CD4-positive, alpha-beta memory T cell (primary cell): ENCODE data around the gene VSTM4. TPM values are rescaled to one million over a fixed set of nuclear protein-coding genes. Genes with fewer than 3 reads are reported as not detected.

Experiments used
- CTCF ChIA-PET: fragments of 350-600 bp; sonication (Branson Sonifier 250); formaldehyde crosslinking; loops from one replicate; lab custom pipeline; 2021; ENCODE audit warnings: inconsistent platforms; ENCODE audit not compliant: partially characterized antibody; lab: Charles Lee
- POLR2A ChIA-PET: fragments of 350-600 bp; sonication (Branson Sonifier 250); formaldehyde crosslinking; loops from one replicate; lab custom pipeline; 2021; ENCODE audit not compliant: partially characterized antibody; lab: Charles Lee
- DNase-seq, 5 donors: peaks; one replicate each; pipeline versions ENCODE4 v3.0.0 to v3.0.0-alpha.2; 2020 to 2022; ENCODE audit warnings: mixed read lengths in 1 of 5
- H3K27ac ChIP-seq: one replicate; pipeline ENCODE4 v1.7.0; 2013; ENCODE audit warnings: low read depth, low read length
- H3K27me3 ChIP-seq: 2 replicates; pipeline ENCODE4 v1.7.0; 2013; ENCODE audit warnings: mild to moderate bottlenecking, low read length, moderate library complexity; ENCODE audit not compliant: insufficient read depth
- H3K36me3 ChIP-seq: 2 replicates; pipeline ENCODE4 v1.7.0; 2013; ENCODE audit warnings: mild to moderate bottlenecking, low read length, moderate library complexity; ENCODE audit not compliant: insufficient read depth
- H3K4me1 ChIP-seq: 2 replicates; pipeline ENCODE4 v1.7.0; 2013; ENCODE audit warnings: mild to moderate bottlenecking, low read length, moderate library complexity; ENCODE audit not compliant: insufficient read depth
- H3K4me3 ChIP-seq, 2 donors: one replicate each; pipeline ENCODE4 v1.7.0; 2013; ENCODE audit warnings: low read length in 2 of 2, mild to moderate bottlenecking in 1 of 2
- H3K9me3 ChIP-seq, 2 donors: one replicate each; pipeline ENCODE4 v1.7.0; 2013; ENCODE audit warnings: low read length in 2 of 2, control low read depth in 1 of 2; ENCODE audit not compliant: control insufficient read depth in 1 of 2
- H3K27ac Mint-ChIP-seq, 7 donors: one replicate each; pipeline ENCODE4 v1.8.0; 2020 to 2021; ENCODE audit warnings: mixed read lengths in 7 of 7, mild to moderate bottlenecking in 6 of 7, inconsistent platforms in 3 of 7, moderate library complexity in 3 of 7
- H3K27me3 Mint-ChIP-seq, 2 donors: one replicate each; pipeline ENCODE4 v1.8.0; 2020 to 2021; ENCODE audit warnings: mixed read lengths in 2 of 2
- H3K36me3 Mint-ChIP-seq, 2 donors: one replicate each; pipeline ENCODE4 v1.8.0; 2020 to 2021; ENCODE audit warnings: mixed read lengths in 2 of 2, inconsistent platforms in 1 of 2, mild to moderate bottlenecking in 1 of 2
- H3K4me1 Mint-ChIP-seq, 4 donors: one replicate each; pipeline ENCODE4 v1.8.0; 2020 to 2021; ENCODE audit warnings: mixed read lengths in 4 of 4, mild to moderate bottlenecking in 1 of 4
- H3K4me3 Mint-ChIP-seq, 8 donors: one replicate each; pipeline ENCODE4 v1.8.0; 2020 to 2021; ENCODE audit warnings: mixed read lengths in 8 of 8, mild to moderate bottlenecking in 7 of 8, moderate library complexity in 6 of 8, inconsistent platforms in 3 of 8
- H3K9me3 Mint-ChIP-seq, 8 donors: one replicate each; pipeline ENCODE4 v1.8.0; 2020 to 2021; ENCODE audit warnings: mixed read lengths in 8 of 8, mild to moderate bottlenecking in 5 of 8, inconsistent platforms in 3 of 8, moderate library complexity in 1 of 8
- intact Hi-C: fragments of 100-400 bp; cut with micrococcal nuclease; formaldehyde crosslinking; loops from one replicate; pipeline ENCODE4 v1.15.1; 2023
- polyA plus RNA-seq, 2 donors: library from polyadenylated mRNA; unstranded; fragments of 300-500 nt; fragmentation: Illumina TruSeq; gene quantifications; one replicate each; pipeline ENCODE4 v1.2.3, GENCODE V29; 2021
- total RNA-seq, 2 experiments: library from RNA; stranded (reverse); gene quantifications; one replicate each; pipeline ENCODE4 v1.2.3, GENCODE V29; 2021

The VSTM4 gene
- total and polyA plus RNA-seq, 4 experiments from 2014 or later, result not detected

GRCh38 chr10:49138361-49138891, 23.1 kb upstream of the VSTM4 start:
- Mint-ChIP-seq H3K4me3 (no peak overlapping the region), H3K27me3 (peaks cover 0 to 6% of the 10 kb centered on the region in 2 donors), H3K36me3 (no peaks in the 10 kb centered on the region), H3K27ac (no peak overlapping the region), H3K4me1 (peaks cover 0 to 5% (median 2%) of the 10 kb centered on the region in 4 donors), H3K9me3 (peaks cover 0 to 7% (median 0%) of the 10 kb centered on the region in 8 donors)
- POLR2A ChIA-PET, result no interaction called here
- Histone ChIP-seq H3K27ac (no peak overlapping the region), H3K27me3 (no peaks in the 10 kb centered on the region), H3K36me3 (no peaks in the 10 kb centered on the region), H3K9me3 (no peaks in the 10 kb centered on the region), H3K4me3 (no peak overlapping the region), H3K4me1 (no peaks in the 10 kb centered on the region)
- intact Hi-C loops, result no loop called here
- CTCF ChIA-PET, result no interaction called here
- DNase-seq, result no peak

GRCh38 chr10:49136525-49136924, 21.2 kb upstream of the VSTM4 start:
- Mint-ChIP-seq H3K27ac (no peak overlapping the region), H3K36me3 (no peaks in the 10 kb centered on the region), H3K4me3 (no peak overlapping the region), H3K27me3 (peaks cover 0 to 8% of the 10 kb centered on the region in 2 donors), H3K4me1 (peaks cover 0 to 5% (median 2%) of the 10 kb centered on the region in 4 donors), H3K9me3 (peaks cover 0 to 7% (median 0%) of the 10 kb centered on the region in 8 donors)
- no peak for DNase-seq
- ChIA-PET POLR2A (no interaction called here), CTCF (interaction anchor here (0.9 to 1.5 kb wide), 2 partner anchors 9 to 27 kb away, joined by 3 read pairs; no protein-coding TSS in a partner anchor)
- Histone ChIP-seq H3K27ac (no peak overlapping the region), H3K4me1 (no peaks in the 10 kb centered on the region), H3K9me3 (no peaks in the 10 kb centered on the region), H3K4me3 (no peak overlapping the region), H3K36me3 (no peaks in the 10 kb centered on the region), H3K27me3 (no peaks in the 10 kb centered on the region)
- intact Hi-C loops, result no loop called here

GRCh38 chr10:49135575-49136313, 20.4 kb upstream of the VSTM4 start:
- peak overlapping the region in 1 of 8 donors; percentile 43 for H3K4me3 Mint-ChIP-seq
- H3K27me3 ChIP-seq, result no peaks in the 10 kb centered on the region
- no peak overlapping the region for H3K27ac Mint-ChIP-seq
- H3K4me1 ChIP-seq, result no peaks in the 10 kb centered on the region
- no peaks in the 10 kb centered on the region for H3K9me3 ChIP-seq
- peaks cover 0 to 5% (median 2%) of the 10 kb centered on the region in 4 donors for H3K4me1 Mint-ChIP-seq
- peaks cover 0 to 8% of the 10 kb centered on the region in 2 donors for H3K27me3 Mint-ChIP-seq
- ChIA-PET POLR2A (no interaction called here), CTCF (interaction anchor here (0.9 to 1.5 kb wide), 2 partner anchors 10 to 28 kb away, joined by 3 read pairs; no protein-coding TSS in a partner anchor)
- no peaks in the 10 kb centered on the region for H3K36me3 Mint-ChIP-seq
- intact Hi-C loops, result no loop called here
- peaks cover 0 to 7% (median 0%) of the 10 kb centered on the region in 8 donors for H3K9me3 Mint-ChIP-seq
- no peak overlapping the region for H3K4me3 ChIP-seq
- no peak for DNase-seq
- H3K36me3 ChIP-seq, result no peaks in the 10 kb centered on the region
- H3K27ac ChIP-seq, result no peak overlapping the region

GRCh38 chr10:49134327-49134726, 19.0 kb upstream of the VSTM4 start:
- intact Hi-C loops, result no loop called here
- Mint-ChIP-seq H3K4me1 (peaks cover 0 to 5% (median 2%) of the 10 kb centered on the region in 4 donors), H3K4me3 (no peak overlapping the region), H3K36me3 (no peaks in the 10 kb centered on the region), H3K27ac (no peak overlapping the region), H3K27me3 (peaks cover 4 to 8% of the 10 kb centered on the region in 2 donors), H3K9me3 (peaks cover 0 to 7% (median under 1%) of the 10 kb centered on the region in 8 donors)
- H3K4me1 ChIP-seq, result no peaks in the 10 kb centered on the region
- ChIA-PET CTCF (no interaction called here), POLR2A (no interaction called here)
- DNase-seq, result no peak
- no peak overlapping the region for H3K4me3 ChIP-seq
- H3K27me3 ChIP-seq, result no peaks in the 10 kb centered on the region
- no peak overlapping the region for H3K27ac ChIP-seq
- H3K9me3 ChIP-seq, result no peaks in the 10 kb centered on the region
- no peaks in the 10 kb centered on the region for H3K36me3 ChIP-seq

- no peak for DNase-seq
- Mint-ChIP-seq H3K27me3 (peaks cover 8% of the 10 kb centered on the region in 2 donors), H3K9me3 (peaks cover 0 to 7% (median 1%) of the 10 kb centered on the region in 8 donors), H3K36me3 (no peaks in the 10 kb centered on the region), H3K4me3 (no peak within 1 kb of the TSS), H3K27ac (no peak within 1 kb of the TSS), H3K4me1 (peaks cover 0 to 5% (median 2%) of the 10 kb centered on the region in 4 donors)
- Histone ChIP-seq H3K4me1 (no peaks in the 10 kb centered on the region), H3K27ac (no peak within 1 kb of the TSS), H3K36me3 (no peaks in the 10 kb centered on the region), H3K4me3 (no peak within 1 kb of the TSS), H3K27me3 (no peaks in the 10 kb centered on the region), H3K9me3 (no peaks in the 10 kb centered on the region)
- ChIA-PET POLR2A (no interaction called here), CTCF (no interaction called here)
- intact Hi-C loops, result no loop called here
These were observed 18.5 kb upstream of the VSTM4 start, which contains the start of gene FAM170B for GRCh38 chr10:49133706-49134248. Gene FAM170B, minus strand, starts transcription at chr10:49134021. Its CDS starts 103 bp downstream, at chr10:49133918.

- CTCF ChIA-PET, result no interaction called here
- no peak overlapping the region for H3K4me3 Mint-ChIP-seq
- peaks cover 0 to 5% (median 2%) of the 10 kb centered on the region in 4 donors for H3K4me1 Mint-ChIP-seq
- no peak overlapping the region for H3K27ac Mint-ChIP-seq
- POLR2A ChIA-PET, result no interaction called here
- DNase-seq, result no peak
- no peaks in the 10 kb centered on the region for H3K4me1 ChIP-seq
- H3K9me3 Mint-ChIP-seq, result peaks cover 0 to 15% (median 3%) of the 10 kb centered on the region in 8 donors
- no peaks in the 10 kb centered on the region for H3K36me3 Mint-ChIP-seq
- no peaks in the 10 kb centered on the region for H3K27me3 ChIP-seq
- peaks cover 12 to 13% of the 10 kb centered on the region in 2 donors for H3K27me3 Mint-ChIP-seq
- intact Hi-C loops, result no loop called here
- H3K36me3 ChIP-seq, result no peaks in the 10 kb centered on the region
- H3K4me3 ChIP-seq, result no peak overlapping the region
- no peak overlapping the region for H3K27ac ChIP-seq
- no peaks in the 10 kb centered on the region for H3K9me3 ChIP-seq
These were observed 17.0 kb upstream of the VSTM4 start for GRCh38 chr10:49132362-49132737.
